K562 (cell line): ENCODE data around the gene RNF20. TPM values are rescaled to one million over a fixed set of nuclear protein-coding genes. Genes with fewer than 3 reads are reported as not detected.
A peak's percentile ranks its signal among the peaks of the same experiment; 100 is the strongest.

Experiments
- BCL6 ChIP-seq: fragments of 250-450 bp; sonication (Bioruptor Pico); IDR thresholded peaks from 2 replicates; pipeline ENCODE4 v1.4.0; 2020
- BDP1 ChIP-seq: IDR thresholded peaks from 3 replicates; pipeline ENCODE4 v1.6.1; 2011; ENCODE audit not compliant: insufficient read length, insufficient read depth
- BHLHE40 ChIP-seq: IDR thresholded peaks from 2 replicates; pipeline ENCODE4 v1.6.1; 2011; ENCODE audit warnings: low read length, improper control_type of control experiment
- HEY1 ChIP-seq: fragments of 250-450 bp; sonication (Bioruptor Pico); IDR thresholded peaks from 2 replicates; pipeline ENCODE4 v1.5.0; 2020; ENCODE audit warnings: mild to moderate bottlenecking, moderate library complexity, borderline replicate concordance
- MXI1 ChIP-seq: IDR thresholded peaks from 2 replicates; pipeline ENCODE4 v1.6.1; 2011; ENCODE audit warnings: low read depth, mild to moderate bottlenecking, improper control_type of control experiment, low read length
- NR2C1 ChIP-seq, 2 experiments: fragments of 450-650 bp; IDR thresholded peaks; 2 replicates each; pipeline ENCODE4 v1.6.1; 2017; ENCODE audit warnings: mild to moderate bottlenecking in 2 of 2, antibody characterized with exemption in 1 of 2, inconsistent platforms in 1 of 2, missing compliant biosample characterization in 1 of 2, missing genetic modification characterization in 1 of 2
- PRMT5 ChIP-seq: sonication (generic); formaldehyde crosslinking; IDR thresholded peaks from 2 replicates; pipeline ENCODE4 v1.5.0; 2020; ENCODE audit warnings: missing genetic modification reagents
- RBBP5 ChIP-seq: fragments of 200-600 bp; sonication (generic); IDR thresholded peaks from 2 replicates; pipeline ENCODE4 v1.6.1; 2012; ENCODE audit warnings: borderline replicate concordance, mild to moderate bottlenecking, low read length, control low read depth, inconsistent platforms; ENCODE audit not compliant: insufficient read depth, poor library complexity, severe bottlenecking
- RBM14 ChIP-seq: fragments of 200-400 bp; formaldehyde crosslinking; IDR thresholded peaks from 2 replicates; pipeline ENCODE4 v1.6.1; 2018; ENCODE audit warnings: low read depth, mild to moderate bottlenecking, low read length, moderate library complexity, borderline replicate concordance; ENCODE audit not compliant: insufficient read depth
- SAP30 ChIP-seq: fragments of 200-600 bp; sonication (generic); IDR thresholded peaks from 2 replicates; pipeline ENCODE4 v1.6.1; 2012; ENCODE audit warnings: borderline replicate concordance, low read depth, mild to moderate bottlenecking, moderate library complexity, low read length, control low read depth, inconsistent platforms; ENCODE audit not compliant: insufficient read depth, poor library complexity, severe bottlenecking
- SIX5 ChIP-seq, 2 experiments: IDR thresholded peaks; 2 replicates each; pipeline ENCODE4 v1.6.1; 2011; ENCODE audit warnings: low read length in 2 of 2, borderline replicate concordance in 1 of 2, low read depth in 1 of 2, mild to moderate bottlenecking in 1 of 2, moderate library complexity in 1 of 2; ENCODE audit not compliant: insufficient read depth in 1 of 2
- SMARCC2 ChIP-seq: fragments of 450-650 bp; IDR thresholded peaks from 2 replicates; pipeline ENCODE4 v1.6.1; 2017; ENCODE audit warnings: antibody characterized with exemption, moderate library complexity, mild to moderate bottlenecking, low read depth
- TBP ChIP-seq: optimal IDR thresholded peaks from 2 replicates; pipeline ENCODE3; 2011; ENCODE audit warnings: low read depth, low read length, improper control_type of control experiment
- ZNF589 ChIP-seq: fragments of 200-800 bp; sonication (Bioruptor generic); IDR thresholded peaks from 2 replicates; pipeline ENCODE4 v1.6.1; 2016; ENCODE audit warnings: low read depth, missing genetic modification characterization, missing compliant biosample characterization
- polyA plus RNA-seq, 8 experiments: library from polyadenylated mRNA; depleted of rRNA in 4 of 8; stranded (reverse) in 5 of 8; unstranded in 3 of 8; fragments of >200 nt; fragmentation: Nextera tagmentation in 2 of 8; fragmentation: Illumina TruSeq in 1 of 8; extraction: Ambion mirVana in 2 of 8; extraction: Trizol in 1 of 8; gene quantifications; 2 replicates each; pipeline versions ENCODE4 v1.2.1 to v1.2.3, GENCODE V29; 2011 to 2014; ENCODE audit warnings: inconsistent platforms in 1 of 8, missing spikeins in 1 of 8
- total RNA-seq, 7 experiments: library from RNA; depleted of rRNA in 6 of 7; stranded (reverse); fragments of >200 nt in 6 of 7; fragmentation: Illumina TruSeq in 2 of 7; extraction: Trizol in 2 of 7; gene quantifications; 2 replicates each; pipeline versions ENCODE4 v1.2.1 to v1.2.3, GENCODE V29; 2011 to 2021; ENCODE audit warnings: low replicate concordance in 1 of 7
- TF ChIP-seq, protein P1 (sequence below), 2 experiments: fragments of 450-650 bp; IDR thresholded peaks; 2 replicates each; pipeline ENCODE4 v1.6.1; 2016; ENCODE audit warnings: mild to moderate bottlenecking in 2 of 2, borderline replicate concordance in 1 of 2, low read depth in 1 of 2, moderate library complexity in 1 of 2
- TF ChIP-seq, protein P2 (sequence below): fragments of 450-650 bp; IDR thresholded peaks from 2 replicates; pipeline ENCODE4 v1.6.1; 2017; ENCODE audit warnings: antibody characterized with exemption

Gene RNF20
- total and polyA plus RNA-seq, 9 of the 15 experiments (the other 6 are each of a cell fraction or from before 2014, with no cell fraction given), result 5.5 to 25.0 (median 22.1) TPM

DNA sequence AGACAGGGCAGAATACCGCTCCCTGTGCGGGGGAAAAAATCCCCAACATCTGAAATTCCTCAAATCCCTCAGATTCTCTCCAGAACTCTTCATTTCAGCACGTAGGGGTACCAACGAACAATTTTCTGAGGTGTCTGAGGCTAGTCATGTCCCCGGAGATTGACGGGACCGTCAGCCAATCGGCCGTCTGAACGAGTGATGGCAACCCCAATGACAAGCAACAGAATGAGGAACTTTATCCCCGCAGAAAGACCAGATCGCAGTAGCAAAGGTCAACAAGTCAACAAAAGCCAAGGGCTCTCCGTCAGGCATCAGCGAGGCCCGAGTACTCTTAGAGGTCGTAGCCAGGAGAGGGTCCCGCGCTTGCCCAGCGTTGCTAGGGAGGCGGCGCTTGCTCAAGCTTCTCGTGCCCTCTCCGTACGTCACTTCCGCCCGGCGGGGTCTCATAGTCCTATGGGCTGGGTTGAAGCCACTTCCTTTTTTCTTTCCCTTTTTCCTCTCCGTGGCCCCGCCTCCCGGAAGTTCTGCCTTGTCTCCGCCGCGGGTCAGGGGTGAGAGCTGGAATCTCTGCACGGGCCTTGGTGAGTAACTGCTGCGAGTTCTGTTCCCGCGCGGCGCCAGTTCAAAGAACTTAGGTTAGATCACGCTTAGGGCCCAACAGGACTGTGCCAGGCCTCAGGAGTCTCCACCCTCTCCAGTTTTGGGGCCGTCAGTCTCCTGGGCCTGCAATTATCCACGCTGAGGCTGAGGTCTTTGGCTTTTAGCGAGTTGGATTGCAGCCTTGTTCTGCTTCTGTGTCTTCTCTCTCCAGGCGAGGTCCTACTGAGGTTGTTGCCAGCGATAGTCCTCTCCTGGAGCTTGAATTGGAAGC lies at the start of gene RNF20 (continued):
- TF ChIP-seq, protein P1, sequence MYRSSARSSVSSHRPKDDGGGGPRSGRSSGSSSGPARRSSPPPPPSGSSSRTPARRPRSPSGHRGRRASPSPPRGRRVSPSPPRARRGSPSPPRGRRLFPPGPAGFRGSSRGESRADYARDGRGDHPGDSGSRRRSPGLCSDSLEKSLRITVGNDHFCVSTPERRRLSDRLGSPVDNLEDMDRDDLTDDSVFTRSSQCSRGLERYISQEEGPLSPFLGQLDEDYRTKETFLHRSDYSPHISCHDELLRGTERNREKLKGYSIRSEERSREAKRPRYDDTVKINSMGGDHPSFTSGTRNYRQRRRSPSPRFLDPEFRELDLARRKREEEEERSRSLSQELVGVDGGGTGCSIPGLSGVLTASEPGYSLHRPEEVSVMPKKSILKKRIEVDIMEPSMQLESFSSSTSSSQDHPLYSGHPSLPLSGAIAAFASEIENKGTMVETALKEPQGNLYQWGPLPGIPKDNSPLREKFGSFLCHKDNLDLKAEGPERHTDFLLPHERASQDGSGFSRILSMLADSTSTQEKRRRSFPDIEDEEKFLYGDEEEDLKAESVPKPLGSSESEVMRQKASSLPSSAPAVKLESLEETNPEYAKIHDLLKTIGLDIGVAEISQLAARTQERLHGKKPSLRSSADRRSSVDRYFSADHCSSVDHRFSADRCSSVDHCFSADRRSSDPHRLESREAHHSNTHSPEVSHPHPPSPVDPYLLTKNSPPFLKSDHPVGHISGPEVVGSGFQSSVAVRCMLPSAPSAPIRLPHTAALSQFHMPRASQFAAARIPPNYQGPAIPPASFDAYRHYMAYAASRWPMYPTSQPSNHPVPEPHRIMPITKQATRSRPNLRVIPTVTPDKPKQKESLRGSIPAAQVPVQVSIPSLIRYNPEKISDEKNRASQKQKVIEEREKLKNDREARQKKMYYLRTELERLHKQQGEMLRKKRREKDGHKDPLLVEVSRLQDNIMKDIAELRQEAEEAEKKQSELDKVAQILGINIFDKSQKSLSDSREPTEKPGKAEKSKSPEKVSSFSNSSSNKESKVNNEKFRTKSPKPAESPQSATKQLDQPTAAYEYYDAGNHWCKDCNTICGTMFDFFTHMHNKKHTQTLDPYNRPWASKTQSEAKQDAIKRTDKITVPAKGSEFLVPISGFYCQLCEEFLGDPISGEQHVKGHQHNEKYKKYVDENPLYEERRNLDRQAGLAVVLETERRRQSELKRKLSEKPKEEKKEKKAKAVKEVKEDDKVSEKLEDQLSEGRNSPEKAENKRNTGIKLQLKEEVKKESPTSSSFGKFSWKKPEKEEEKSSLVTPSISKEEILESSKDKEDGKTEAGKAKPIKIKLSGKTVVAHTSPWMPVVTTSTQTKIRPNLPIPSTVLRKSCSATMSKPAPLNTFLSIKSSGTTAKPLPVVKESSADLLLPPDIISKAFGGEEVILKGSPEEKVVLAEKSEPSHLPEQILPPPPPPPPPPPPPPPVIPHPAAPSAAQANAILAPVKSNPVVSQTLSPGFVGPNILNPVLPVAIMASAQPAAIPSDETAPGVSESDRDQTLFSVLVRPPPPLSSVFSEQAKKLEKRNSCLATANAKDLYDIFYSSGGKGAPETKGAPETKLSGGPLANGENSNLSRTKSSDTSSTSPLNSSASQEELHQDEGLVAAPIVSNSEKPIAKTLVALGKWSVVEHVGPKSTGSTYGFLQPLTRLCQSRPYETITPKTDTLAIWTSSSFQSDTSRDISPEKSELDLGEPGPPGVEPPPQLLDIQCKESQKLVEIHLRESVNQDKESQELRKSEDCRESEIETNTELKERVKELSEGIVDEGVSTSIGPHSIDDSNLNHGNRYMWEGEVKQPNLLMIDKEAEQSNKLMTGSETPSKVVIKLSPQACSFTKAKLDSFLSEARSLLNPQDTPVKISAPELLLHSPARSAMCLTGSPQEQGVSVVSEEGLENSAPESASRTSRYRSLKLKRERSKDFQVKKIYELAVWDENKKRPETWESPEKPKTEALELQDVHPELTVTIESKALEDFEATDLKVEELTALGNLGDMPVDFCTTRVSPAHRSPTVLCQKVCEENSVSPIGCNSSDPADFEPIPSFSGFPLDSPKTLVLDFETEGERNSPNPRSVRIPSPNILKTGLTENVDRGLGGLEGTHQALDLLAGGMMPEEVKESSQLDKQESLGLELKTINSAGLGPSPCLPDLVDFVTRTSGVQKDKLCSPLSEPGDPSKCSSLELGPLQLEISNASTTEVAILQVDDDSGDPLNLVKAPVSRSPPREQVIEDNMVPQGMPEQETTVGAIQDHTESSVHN (IDR thresholded peaks at IDR 0.05; ENCODE audit: borderline replicate concordance in 1 of 2, low read depth in 1 of 2), result no peak
- peak; percentile 80 for TF ChIP-seq BHLHE40
- no peak for TF ChIP-seq PRMT5 (CRISPR knock-in tag)
- TF ChIP-seq RBBP5, result peak; percentile 69
- no peak for TF ChIP-seq MXI1
- no peak for TF ChIP-seq SMARCC2
- no peak for TF ChIP-seq ZNF589 (CRISPR knock-in tag)
- no peak for TF ChIP-seq RBM14
- TF ChIP-seq TBP, result no peak
- peak; percentile 77 for TF ChIP-seq SAP30
- TF ChIP-seq SIX5 (IDR thresholded peaks at IDR 0.05; ENCODE audit: borderline replicate concordance in 1 of 2, insufficient read depth in 1 of 2, low read depth in 1 of 2, low read length in 2 of 2), result peak; percentile 25 to 57; a peak in 2 of 4 replicates
- no peak for TF ChIP-seq HEY1 (CRISPR knock-in tag)
- TF ChIP-seq BCL6 (CRISPR knock-in tag), result 0 out of 2 replicates have a peak, but pooled peaks have one; percentile 10
- TF ChIP-seq NR2C1 (IDR thresholded peaks at IDR 0.05), result peak; percentile 96
- TF ChIP-seq NR2C1 (tag; IDR thresholded peaks at IDR 0.05), result peak; percentile 97
- TF ChIP-seq, protein P2, sequence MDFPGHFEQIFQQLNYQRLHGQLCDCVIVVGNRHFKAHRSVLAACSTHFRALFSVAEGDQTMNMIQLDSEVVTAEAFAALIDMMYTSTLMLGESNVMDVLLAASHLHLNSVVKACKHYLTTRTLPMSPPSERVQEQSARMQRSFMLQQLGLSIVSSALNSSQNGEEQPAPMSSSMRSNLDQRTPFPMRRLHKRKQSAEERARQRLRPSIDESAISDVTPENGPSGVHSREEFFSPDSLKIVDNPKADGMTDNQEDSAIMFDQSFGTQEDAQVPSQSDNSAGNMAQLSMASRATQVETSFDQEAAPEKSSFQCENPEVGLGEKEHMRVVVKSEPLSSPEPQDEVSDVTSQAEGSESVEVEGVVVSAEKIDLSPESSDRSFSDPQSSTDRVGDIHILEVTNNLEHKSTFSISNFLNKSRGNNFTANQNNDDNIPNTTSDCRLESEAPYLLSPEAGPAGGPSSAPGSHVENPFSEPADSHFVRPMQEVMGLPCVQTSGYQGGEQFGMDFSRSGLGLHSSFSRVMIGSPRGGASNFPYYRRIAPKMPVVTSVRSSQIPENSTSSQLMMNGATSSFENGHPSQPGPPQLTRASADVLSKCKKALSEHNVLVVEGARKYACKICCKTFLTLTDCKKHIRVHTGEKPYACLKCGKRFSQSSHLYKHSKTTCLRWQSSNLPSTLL, result no peak
- TF ChIP-seq BDP1, result no peak
